NCI-H187 treated with DMSO at 0.1 percent for 48 hours (cell line): ENCODE measurements around the gene SFSWAP.

Source experiments
- DNase-seq: peaks from one replicate; lab custom pipeline; 2025; lab: John Stamatoyannopoulos, UW

SFSWAP gene

DNA sequence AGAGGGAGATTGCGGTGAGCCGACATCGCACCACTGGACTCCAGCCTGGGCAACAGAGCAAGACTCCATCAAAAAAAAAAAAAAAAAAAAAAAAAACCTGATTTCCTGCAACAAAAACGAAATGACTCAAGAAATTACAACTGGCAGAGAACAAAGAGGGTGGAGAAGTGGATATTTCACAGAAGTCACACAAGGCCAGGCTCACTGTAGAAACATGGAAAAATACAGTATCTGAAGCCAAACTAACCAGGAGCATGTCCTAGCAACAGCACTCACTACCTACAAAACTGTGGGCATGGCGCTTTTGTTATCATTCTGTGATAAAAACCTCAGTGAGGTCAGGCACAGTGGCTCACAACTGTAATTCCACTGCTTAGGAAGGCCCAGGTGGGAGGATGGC, 105.6 kb downstream of the SFSWAP start:
- no peak for DNase-seq

DNA sequence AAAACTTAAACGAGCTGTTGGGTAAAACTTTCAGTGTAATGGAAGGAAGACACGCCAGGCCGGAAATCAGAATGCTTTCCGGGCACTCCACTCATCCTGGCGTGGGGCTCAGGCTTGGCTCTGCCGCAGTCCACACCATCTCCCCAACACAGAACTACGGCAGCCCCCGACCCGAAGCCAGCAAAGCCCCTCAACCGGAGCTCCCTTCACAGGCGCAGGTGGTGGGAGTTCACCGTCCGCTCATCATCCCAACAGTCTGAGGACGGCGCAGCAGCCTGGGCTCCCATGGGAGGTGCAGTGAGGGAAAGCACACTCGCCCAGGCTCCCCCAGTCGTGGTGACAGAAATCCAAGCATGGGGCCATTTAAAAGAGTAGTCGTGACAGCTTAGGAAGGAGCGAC, 106.4 kb downstream of the SFSWAP start:
- no peak for DNase-seq

- DNase-seq = no peak
These were observed 108.1 kb downstream of the SFSWAP start for GRCh38 chr12:131818821-131819585.

- DNase-seq = no peak
These were observed 113.6 kb downstream of the SFSWAP start for GRCh38 chr12:131824450-131824849.

DNA sequence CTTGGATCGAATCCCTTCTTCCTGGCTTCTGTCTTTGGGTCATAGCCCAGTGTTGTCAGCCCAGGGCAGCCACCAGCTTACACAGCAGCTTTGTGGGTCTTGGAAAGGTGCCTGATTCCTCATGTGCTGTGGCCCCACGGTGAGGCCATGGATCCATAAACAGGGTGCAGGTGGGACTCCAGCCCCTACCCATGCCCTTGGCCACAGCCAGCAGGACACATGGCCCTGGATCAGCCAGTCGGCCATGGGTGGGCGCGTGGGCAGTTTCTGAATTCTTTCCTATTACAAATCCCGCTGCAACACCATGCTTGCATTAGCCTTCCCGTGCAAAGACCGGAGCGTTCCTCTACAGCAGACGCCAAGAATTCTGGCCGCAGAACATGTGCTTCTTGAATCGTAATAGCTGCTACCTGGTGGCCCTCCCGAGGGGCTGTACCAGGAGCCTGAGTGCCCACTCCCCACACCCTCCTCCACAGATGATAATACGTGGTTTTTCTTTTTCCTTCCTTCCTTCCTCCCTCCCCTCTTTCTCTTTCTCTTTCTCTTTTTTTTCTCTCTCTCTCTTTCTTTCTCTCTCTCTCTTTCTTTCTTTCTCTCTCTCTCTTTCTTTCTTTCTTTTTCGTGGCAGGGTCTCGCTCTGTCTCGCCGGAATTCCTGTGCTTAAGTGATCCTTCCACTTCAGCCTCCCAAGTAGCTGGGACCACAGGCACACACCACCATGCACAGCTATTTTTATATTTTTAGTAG, 114.4 kb downstream of the SFSWAP start:
- DNase-seq = no peak

- no peak for DNase-seq
These were observed 115.4 kb downstream of the SFSWAP start for GRCh38 chr12:131826097-131826928.

DNA sequence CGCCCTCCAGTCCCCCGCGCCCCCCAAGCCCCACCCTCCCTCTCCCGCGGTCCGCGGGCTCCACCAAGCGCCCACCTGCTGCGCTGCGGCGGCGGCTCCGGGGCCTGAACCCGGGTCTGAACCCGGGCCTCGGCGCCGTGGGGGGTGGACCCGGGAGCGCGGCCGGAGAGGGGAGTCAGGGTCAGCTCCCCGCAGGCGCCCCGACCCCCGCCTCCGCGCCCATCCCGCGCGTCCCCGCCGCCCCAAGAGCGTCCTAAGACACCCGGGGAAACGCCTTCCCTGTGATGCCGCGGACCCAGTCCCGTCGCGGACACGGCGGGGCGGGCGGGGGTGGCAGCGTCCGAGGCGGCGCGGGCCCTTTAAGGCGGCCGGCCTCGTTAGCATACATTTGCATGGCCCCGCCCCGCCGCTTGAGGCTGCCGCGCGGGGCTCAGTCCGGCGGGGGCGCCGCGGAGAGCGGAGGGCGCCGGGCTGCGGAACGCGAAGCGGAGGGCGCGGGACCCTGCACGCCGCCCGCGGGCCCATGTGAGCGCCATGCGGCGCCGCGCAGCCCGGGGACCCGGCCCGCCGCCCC, 117.2 kb downstream of the SFSWAP start, which contains the start of gene MMP17:
Gene MMP17, plus strand, starts transcription at position 433 of the 574 bp plus-strand sequence. Its CDS starts 102 bp downstream, at position 535.
- no peak for DNase-seq

- DNase-seq = no peak
These were observed 117.9 kb downstream of the SFSWAP start for GRCh38 chr12:131828671-131829355.

DNA sequence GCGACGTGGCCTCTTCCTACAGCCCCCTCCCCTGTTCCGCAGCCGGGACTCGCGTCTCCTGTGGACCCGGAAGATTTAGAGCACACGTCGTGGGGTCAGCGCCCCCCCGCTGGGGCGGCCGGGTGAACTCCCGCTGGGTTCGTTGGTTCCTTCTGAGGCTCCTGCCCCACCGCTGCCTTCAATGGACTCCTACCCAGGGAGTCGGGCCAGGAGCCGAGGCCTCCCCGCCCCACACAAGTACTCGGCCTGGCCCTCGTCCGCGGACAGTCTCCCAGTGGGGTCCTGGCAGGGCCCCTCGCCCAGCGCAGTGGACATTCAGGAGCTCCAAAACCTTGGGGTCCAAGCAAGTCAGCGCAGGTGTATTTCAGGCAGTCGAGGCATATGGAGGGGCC, 118.5 kb downstream of the SFSWAP start:
- no peak for DNase-seq

DNA sequence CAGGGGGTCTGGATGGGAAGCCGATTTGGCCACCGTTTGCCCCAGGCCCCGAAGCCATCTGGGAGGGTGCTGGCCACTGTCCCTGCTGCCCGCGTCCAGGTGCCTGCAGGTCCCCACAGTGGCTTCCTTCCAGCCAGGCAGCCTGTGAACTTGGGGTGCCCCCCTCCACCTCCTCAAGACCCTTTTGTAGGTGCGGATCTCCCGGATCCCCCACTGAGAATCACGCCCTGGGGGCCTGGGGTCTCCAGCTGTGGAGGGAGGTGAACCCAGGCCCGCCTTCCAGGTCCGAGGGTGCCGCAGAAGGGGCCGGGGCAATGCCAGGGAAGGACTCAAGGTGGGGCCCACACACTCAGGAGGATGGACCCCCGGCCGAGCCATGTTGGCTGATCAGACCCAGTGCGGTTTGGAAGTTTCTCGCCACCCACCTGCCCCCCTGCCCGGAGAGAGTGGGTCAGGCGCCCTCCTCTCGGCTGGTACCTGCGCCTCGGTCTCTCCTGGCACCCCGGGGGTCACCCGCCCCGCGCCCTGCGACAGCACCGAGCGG, 119.0 kb downstream of the SFSWAP start:
- no peak for DNase-seq

DNA sequence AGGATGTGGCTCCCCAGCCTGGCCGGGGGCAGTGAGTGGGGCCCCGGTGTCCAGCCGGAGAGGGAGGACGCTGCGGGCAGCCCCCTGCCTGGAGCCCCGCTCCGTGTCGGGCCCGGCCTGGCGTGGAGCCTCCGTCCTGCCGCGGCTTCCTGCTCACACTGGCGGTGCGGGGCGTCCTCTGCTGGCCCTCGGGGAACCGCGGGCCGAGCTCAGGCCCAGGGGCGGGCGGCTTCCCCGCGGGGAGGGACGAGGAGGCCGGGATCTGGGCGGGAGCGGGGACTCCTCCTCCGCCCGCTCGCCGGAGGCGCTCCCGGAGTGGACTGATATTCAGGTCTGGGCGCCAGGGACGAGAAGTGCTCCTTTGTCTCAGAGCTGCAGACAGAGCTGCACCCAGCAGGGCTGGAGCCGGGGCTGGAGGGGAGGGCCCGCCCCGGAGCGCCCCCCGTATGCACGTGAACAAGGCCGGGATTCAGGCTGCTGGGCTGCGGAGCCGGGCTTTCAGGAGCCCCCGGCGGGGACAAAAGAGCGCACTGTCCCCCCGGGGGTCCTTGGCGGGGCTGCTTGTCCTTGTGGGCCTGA, 119.5 kb downstream of the SFSWAP start:
- DNase-seq = no peak

DNA sequence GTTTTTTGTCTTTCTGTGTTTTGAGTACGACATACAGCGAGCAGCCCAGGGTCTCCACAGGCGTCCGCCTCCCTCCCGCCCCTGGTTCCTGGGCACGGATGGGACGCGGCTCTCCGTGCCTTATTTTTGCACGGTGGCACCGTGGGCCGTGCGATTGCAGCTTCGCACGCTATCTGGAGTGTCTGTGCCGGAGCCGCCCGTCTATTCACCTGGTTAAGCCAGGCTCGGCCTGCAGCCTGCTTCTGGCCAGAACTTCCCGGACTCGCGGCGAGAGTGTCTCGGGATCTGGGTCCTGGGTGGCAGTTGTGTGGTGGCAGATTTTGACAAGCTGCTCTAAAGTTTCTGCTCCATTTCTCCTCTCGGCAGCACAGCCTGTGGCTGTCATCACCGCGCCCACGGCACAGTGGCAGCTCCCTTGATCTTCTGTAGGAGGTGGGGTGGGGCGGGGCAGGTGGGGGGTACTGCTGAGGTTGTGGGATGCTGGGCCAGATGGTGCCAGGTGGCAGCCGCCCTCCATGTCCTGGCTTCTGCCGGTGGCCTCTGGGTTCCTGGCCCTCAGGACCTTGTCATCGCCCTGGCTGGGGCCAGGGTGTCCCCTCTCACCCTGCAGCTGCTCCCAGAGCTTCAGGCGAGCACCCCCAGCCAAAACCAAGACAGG, 120.2 kb downstream of the SFSWAP start:
- no peak for DNase-seq

DNA sequence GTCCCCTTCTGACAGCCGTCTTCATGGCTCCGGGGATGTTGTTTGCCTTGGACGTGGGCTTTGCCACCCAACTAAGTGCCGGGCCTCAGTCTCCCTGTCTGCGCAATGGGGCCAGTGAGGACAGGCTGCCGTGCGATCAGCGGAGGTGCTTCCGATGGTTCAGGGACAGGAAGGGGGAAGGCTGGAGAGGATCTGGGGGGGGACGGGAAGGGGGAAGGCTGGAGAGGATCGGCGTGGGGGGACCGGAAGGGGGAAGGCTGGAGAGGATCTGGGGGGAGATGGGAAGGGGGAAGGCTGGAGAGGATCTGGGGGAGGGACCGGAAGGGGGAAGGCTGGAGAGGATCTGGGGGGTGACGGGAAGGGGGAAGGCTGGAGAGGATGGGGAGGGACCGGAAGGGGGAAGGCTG, 120.7 kb downstream of the SFSWAP start:
- no peak for DNase-seq

DNA sequence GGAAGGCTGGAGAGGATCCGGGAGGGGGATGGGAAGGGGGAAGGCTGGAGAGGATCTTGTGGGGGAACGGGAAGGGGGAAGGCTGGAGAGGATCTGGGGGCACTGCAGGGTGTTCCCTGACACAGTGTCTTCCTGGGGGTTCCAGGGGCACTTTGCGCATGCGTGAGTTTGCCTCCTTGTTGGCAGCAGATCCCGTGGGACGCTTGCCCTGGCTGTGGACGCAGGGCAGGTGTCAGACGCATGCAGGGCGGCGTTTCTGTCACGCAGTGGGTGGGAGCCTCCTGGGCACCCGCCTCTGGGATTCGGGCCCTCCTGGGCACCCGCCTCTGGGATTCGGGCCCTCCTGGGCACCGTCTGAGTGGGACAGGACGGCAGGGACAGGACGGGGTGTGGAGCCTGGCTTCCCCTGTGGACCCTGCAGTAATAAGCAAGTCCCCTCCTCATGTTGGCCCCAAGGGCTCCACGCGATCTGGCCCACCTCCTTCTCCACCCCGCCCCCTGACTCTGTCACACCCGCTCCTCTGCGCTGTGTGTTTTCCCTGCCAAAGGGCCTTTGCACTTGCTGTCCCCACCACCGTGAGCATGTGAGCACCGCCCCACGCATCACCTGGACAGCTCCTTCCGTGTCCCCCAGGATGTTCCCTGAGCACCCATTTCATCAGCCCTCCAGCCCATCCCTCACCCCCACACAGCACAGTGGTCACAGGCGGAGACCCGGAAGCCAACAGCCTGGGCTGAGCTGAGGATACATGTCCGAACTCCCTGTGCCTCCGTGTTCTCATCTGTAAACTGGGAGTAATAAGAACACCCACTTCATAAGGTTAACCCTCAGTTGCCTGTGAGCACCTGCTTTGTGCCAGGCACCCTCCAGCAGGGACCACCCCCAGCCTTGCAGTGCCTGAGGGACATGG, 121.7 kb downstream of the SFSWAP start:
- DNase-seq = no peak

DNA sequence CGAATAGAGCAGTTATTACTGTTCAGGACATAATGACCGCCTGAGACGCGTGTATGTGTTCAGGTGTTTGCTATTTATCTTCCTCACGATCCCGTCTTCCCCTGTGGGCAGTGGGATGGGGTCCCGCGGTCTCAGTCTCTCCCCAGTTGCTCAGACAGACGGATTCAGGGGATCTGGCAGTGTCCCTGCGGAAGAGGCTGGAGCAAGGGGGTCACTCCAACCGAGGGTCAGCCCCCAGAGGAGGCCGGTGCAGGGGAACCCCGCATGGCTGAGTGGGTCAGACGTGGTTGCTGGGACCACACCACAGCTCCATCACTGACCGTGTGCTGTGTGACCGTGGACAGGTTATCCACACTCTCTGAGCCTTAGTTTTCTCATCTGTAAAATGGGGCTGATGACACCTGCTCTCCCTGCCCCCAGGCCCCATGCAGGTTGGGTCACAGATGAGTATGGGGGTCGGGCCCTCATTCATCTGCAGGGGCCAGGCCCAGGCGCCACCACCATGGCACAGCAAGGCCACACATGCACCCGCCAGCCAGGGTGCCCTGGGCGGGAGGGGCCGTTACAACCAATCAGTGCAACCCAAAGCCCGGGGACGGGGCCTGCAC, 122.5 kb downstream of the SFSWAP start:
- DNase-seq = no peak

DNA sequence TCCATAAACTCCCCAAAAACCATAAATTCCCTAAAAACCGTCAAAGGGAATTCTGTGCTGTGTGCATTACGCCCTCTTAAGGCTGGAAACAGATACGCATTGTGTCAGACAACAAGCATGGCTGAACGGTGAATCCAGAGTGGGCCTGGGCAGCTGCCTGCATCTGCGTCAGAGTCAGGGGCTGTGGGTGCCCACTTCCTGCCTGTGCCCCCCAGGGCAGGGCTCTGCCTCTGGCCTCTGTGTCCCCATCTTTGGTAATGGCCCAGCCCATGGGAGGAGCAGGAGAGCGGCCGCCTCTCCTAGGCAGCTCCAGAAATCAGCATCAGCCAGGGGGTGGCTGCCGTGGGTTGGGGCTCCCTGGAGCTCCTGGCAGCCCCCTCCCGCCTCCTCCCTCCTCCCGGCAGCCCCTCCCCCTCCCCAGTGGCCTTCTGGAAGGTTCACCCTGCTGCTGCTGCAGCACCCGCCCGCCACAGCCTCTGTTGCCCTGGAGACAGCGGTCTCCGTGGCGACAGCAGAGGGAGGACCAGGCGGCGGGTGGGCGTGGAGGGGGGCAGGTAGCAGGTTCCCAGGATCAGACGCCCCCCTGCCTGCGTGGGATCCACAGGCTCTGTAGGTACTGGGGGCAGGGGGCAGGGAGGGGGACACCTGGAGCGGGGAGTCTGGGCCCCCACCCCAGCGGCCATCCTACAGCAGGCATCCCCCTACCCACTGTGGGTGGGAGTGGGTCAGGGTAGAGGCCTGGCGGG, 123.2 kb downstream of the SFSWAP start:
- no peak for DNase-seq

DNA sequence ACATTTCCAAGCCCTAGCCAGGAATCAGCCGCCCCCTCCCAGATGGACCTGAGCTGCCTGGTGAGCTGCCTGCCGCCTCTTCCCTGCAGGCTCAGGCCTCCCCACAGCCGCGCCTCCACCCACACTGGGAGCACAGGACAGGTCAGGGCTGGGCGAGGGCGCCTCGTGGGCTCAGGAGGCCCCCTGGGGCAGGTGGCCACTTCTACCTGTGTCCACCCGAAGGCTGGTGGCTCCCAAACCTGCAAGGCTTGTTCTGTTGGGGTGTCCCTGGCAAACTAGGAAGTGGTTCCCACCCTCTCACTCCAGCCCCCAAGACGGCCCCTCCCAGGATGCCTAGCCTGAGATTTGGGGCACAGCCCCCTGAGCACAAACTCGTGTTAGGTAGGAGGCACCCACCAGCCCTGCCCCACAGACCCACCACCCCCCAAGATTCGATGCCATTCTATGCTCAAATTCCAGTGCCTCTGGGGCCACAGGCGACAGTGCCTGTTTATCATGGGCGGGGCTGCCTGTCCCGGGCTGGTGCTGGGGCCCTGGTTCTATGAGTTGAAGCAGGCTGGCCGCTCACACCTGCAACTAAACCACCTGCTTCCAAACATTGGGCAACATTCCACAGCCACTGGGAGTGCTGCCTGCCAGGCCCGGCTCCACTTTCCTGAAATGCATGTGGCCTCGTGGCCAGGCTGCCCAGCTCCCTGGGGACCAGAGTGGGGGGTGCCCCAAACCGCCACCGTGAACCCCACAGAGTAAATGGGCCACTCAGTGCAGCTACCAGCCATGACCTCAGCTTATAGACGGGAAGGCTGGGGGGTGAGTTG, 124.1 kb downstream of the SFSWAP start:
- DNase-seq = no peak
